ENCODE measurements around the gene RRAGB.
A peak's percentile ranks its signal among the peaks of the same experiment; 100 is the strongest.
"Not testable (repeated sequence)": the region's sequence is repeated elsewhere in the genome, so short reads cannot be mapped to it uniquely, and the experiment has no call there.

The RRAGB gene

DNA sequence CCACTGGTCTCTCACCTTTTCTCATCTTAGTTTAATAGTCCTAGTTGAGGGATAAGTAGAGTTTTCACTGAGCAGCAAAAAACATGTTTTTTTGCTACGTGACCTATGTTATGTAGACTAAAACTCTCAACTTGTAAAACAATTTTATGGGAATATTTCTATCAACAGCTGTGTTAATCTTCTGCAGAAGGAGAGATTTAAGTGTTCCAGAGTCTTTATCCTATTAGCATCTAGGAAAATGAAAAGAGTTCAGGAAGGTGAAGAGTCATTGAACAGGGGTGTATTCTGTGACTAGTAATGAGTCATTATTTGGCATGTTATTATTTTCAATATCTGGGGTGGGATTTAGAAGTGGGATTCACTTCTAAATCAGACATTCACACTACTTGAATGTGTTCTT lies 41.9 kb downstream of the RRAGB start:
- no peak for FAIRE-seq
- DNase-seq (ENCODE audit: insufficient read length, low spot score): no peak

- no peak for DNase-seq (ENCODE audit: insufficient read length, low spot score)
- no peak for FAIRE-seq
Measured at GRCh38 chrX:55767100-55767499, 49.6 kb downstream of the RRAGB start.

- FAIRE-seq; DNase-seq (ENCODE audit: insufficient read length, low spot score): not testable (repeated sequence)
Measured at GRCh38 chrX:55774419-55774818, 56.9 kb downstream of the RRAGB start.

- no peak for FAIRE-seq
- no peak for DNase-seq (ENCODE audit: insufficient read length, low spot score)
Measured at GRCh38 chrX:55777596-55777995, 60.0 kb downstream of the RRAGB start.

DNA sequence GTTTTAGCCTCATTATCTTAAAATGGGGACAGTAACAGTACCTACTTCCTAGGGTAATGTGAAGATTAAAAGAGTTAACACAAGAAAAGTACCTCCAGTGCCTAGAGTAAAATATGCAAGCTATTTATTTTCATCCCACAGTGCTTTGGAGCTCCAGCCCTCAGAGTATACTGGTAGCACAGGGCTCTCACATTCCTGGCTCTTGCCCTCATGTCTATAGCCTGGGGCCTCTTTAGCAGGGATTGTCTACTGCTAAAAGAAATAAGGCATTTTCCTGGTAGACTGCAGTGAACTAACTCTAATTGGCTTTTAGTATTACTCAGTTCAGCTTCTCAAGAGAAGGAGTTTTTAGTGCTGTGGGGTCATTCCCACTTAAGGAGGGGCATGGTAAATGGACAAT lies 60.8 kb downstream of the RRAGB start:
- DNase-seq (ENCODE audit: insufficient read length, low spot score): no peak

DNA sequence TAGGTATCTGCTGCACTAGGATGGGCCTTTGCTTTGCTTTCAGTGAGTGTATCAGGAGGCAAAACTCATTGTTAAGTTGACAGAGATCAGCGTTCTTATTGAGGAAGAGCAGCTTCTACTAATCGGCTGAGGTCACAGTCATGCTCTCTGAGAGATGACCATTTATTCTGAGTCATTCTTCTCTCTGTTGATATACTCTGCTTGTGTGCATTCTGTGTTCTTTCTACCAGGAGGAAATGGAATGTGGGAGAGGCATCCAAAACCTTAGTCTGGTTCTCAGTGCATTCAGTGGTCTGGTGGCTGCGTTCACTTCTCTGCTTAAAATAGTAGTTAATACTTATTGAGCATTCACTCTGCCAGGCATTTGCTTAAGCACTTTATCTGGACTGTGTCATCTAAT lies 66.2 kb downstream of the RRAGB start:
- peak; percentile 18 for FAIRE-seq
- no peak for DNase-seq (ENCODE audit: insufficient read length, low spot score)

More for the DNA sequence above, 60.8 kb downstream of the RRAGB start:
- FAIRE-seq: no peak

- FAIRE-seq (no peak), DNase-seq (ENCODE audit: insufficient read length, low spot score) (no peak)
Measured at GRCh38 chrX:55787063-55787462, 69.5 kb downstream of the RRAGB start.

DNA sequence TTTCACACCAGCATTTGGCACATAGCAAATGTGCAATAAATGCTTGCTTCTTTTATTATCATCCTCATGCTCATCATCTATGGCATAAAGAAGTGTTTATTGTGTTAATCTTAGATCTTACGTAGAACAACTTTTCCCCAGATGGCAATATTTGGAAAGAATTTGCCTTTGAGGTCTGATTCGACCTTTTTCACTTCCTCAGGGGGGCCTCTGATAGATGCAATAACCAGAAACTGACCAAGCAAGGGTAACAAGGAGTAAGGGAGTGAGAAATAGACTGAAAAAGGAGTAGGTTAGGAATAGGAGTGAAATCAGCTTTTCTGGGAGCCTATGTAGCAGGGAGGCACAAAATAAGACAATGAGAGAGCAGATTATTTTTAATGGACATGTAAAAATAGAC lies 70.2 kb downstream of the RRAGB start:
- FAIRE-seq (no peak), DNase-seq (ENCODE audit: insufficient read length, low spot score) (no peak)

GRCh38 chrX:55794405-55794804 lies 76.9 kb downstream of the RRAGB start:
- DNase-seq (ENCODE audit: insufficient read length, low spot score) (no peak), FAIRE-seq (no peak)

- DNase-seq (ENCODE audit: insufficient read length, low spot score) (no peak), FAIRE-seq (no peak)
Measured at GRCh38 chrX:55796496-55796895, 78.9 kb downstream of the RRAGB start.

DNA sequence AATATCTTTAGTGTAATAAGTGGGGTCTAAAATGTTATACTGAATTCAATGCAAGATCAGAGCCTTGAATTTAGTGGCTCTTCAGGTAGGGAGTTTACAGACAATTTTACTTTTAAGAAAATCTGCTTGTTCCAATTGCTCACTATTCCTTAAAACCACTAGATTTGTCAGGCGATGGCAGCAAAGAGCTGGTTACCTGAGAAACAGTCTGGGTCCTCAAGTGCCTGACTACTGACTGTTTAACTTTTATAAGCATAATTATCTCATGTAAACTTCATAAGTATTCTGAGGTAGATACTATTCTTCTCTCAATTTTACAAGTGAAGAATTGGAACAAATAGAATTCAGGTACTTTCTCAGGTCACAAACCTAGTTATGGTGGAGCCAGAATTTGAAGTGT lies 84.3 kb downstream of the RRAGB start:
- FAIRE-seq: peak; percentile 14
- DNase-seq (ENCODE audit: insufficient read length, low spot score): no peak
